ENCODE results near the gene CELF5. TPM values are rescaled to one million over a fixed set of nuclear protein-coding genes. Genes with fewer than 3 reads are reported as not detected.

Gene CELF5
- total RNA-seq, 1 donor from 2014 or later: not detected

- Histone ChIP-seq H3K36me3 (no peaks in the 10 kb centered on the region), H3K4me1 (no peaks in the 10 kb centered on the region), H3K4me3 (no peak overlapping the region), H3K27ac (no peak overlapping the region), H3K9me3 (no peaks in the 10 kb centered on the region), H3K27me3 (peaks cover 13% of the 10 kb centered on the region)
- DNase-seq (ENCODE audit: low spot score in 2 of 2): no peak
- intact Hi-C loops (cut with DNase I): no loop called here
- no peak for TF ChIP-seq CTCF (IDR thresholded peaks at IDR 0.05)
These were observed 54.8 kb downstream of the CELF5 start for GRCh38 chr19:3279306-3279705.

GRCh38 chr19:3281026-3281425 is 56.6 kb downstream of the CELF5 start:
- no peak for DNase-seq (ENCODE audit: low spot score in 2 of 2)
- no peak for TF ChIP-seq CTCF (IDR thresholded peaks at IDR 0.05)
- peaks cover 12% of the 10 kb centered on the region for H3K27me3 ChIP-seq
- H3K27ac ChIP-seq: no peak overlapping the region
- H3K4me1 ChIP-seq: peaks cover 0 to 3% of the 10 kb centered on the region in 2 donors
- no peaks in the 10 kb centered on the region for H3K36me3 ChIP-seq
- no peaks in the 10 kb centered on the region for H3K9me3 ChIP-seq
- no peak overlapping the region for H3K4me3 ChIP-seq
- intact Hi-C loops (cut with DNase I): no loop called here

GRCh38 chr19:3282155-3282554 is 57.7 kb downstream of the CELF5 start:
- Histone ChIP-seq H3K27ac (no peak overlapping the region), H3K27me3 (peaks cover 15% of the 10 kb centered on the region)

GRCh38 chr19:3282564-3282963 is 58.1 kb downstream of the CELF5 start:
- no peak for TF ChIP-seq CTCF (IDR thresholded peaks at IDR 0.05)
- no peak for DNase-seq (ENCODE audit: low spot score in 2 of 2)
- Histone ChIP-seq H3K4me3 (no peak overlapping the region), H3K27ac (no peak overlapping the region), H3K36me3 (no peaks in the 10 kb centered on the region), H3K4me1 (peaks cover 0 to 3% of the 10 kb centered on the region in 2 donors), H3K9me3 (no peaks in the 10 kb centered on the region), H3K27me3 (peaks cover 15% of the 10 kb centered on the region)
- intact Hi-C loops (cut with DNase I): no loop called here

More at GRCh38 chr19:3282155-3282554, 57.7 kb downstream of the CELF5 start:
- no peak overlapping the region for H3K4me3 ChIP-seq
- no peaks in the 10 kb centered on the region for H3K9me3 ChIP-seq
- TF ChIP-seq CTCF (IDR thresholded peaks at IDR 0.05): no peak
- peaks cover 0 to 3% of the 10 kb centered on the region in 2 donors for H3K4me1 ChIP-seq
- no peak for DNase-seq (ENCODE audit: low spot score in 2 of 2)
- intact Hi-C loops (cut with DNase I): no loop called here
- no peaks in the 10 kb centered on the region for H3K36me3 ChIP-seq

GRCh38 chr19:3283246-3283751 is 58.8 kb downstream of the CELF5 start:
- H3K4me1 ChIP-seq: peaks cover 0 to 3% of the 10 kb centered on the region in 2 donors
- intact Hi-C loops (cut with DNase I): no loop called here
- H3K27me3 ChIP-seq: peaks cover 15% of the 10 kb centered on the region

More at GRCh38 chr19:3283246-3283751, 58.8 kb downstream of the CELF5 start:
- no peak for DNase-seq (ENCODE audit: low spot score in 2 of 2)
- TF ChIP-seq CTCF (IDR thresholded peaks at IDR 0.05): no peak
- Histone ChIP-seq H3K36me3 (no peaks in the 10 kb centered on the region), H3K9me3 (no peaks in the 10 kb centered on the region), H3K4me3 (no peak overlapping the region), H3K27ac (no peak overlapping the region)
